ENCODE results near the gene INKA1.

- TF ChIP-seq CTCF (optimal IDR thresholded peaks at IDR 0.05 in 1 of 3, IDR thresholded peaks at IDR 0.05 in 1 of 3, conservative IDR thresholded peaks at IDR 0.05 in 1 of 3; ENCODE audit: extremely low read depth in 1 of 3, insufficient read depth in 2 of 3, low read length in 3 of 3): no peak
- no peak for TF ChIP-seq EZH2 (IDR thresholded peaks at IDR 0.05; ENCODE audit: low read length)
These were observed 28.3 kb downstream of the INKA1 start for GRCh38 chr3:49831341-49831740.
